K562 (cell line): ENCODE data around the gene DOK3. TPM values are rescaled to one million over a fixed set of nuclear protein-coding genes. Genes with fewer than 3 reads are reported as not detected.

Source experiments
- ATAC-seq: fragments of 200-7000 bp; cut with Tn5 transposase; 3 replicates; pipeline ENCODE4 v1.9.1; 2020; ENCODE audit warnings: moderate library complexity
- BruUV-seq: library from RNA; stranded (reverse); fragments of 400-500 nt; replicated peaks from 2 replicates; lab custom pipeline; 2021; lab: Mats Ljungman, UMichigan
- CTCF ChIA-PET: fragments of 300-600 bp; formaldehyde crosslinking; extraction: SDS; loops from one replicate; lab custom pipeline; 2021; ENCODE audit warnings: low intra/inter-chr PET ratio; lab: Yijun Ruan, JAX
- POLR2A ChIA-PET: fragments of 300-600, 350-650 bp; sonication (Branson Sonifier 250); formaldehyde crosslinking; extraction: SDS; loops from one replicate; lab custom pipeline; 2021; ENCODE audit warnings: antibody characterized with exemption, inconsistent platforms; lab: Yijun Ruan, JAX
- DNase-seq, 4 experiments: peaks; one replicate each; pipeline versions ENCODE4 v3.0.0 to v3.0.0-alpha.2; 2011 to 2018; ENCODE audit warnings: low spot score in 3 of 4, mixed read lengths in 3 of 4; ENCODE audit errors: extremely low read depth in 1 of 4
- FAIRE-seq: peaks from 2 replicates; lab custom pipeline; 2011; peaks lifted over from hg19 to GRCh38; lab: Jason Lieb, UNC
- H2AFZ ChIP-seq: 2 replicates; pipeline ENCODE4 v1.6.0; 2011; ENCODE audit warnings: low read depth, low read length, control low read depth, inconsistent platforms
- H3K27ac ChIP-seq: fragments of 200-600 bp; 3 replicates; pipeline ENCODE4 v1.8.0; 2011; ENCODE audit warnings: low read depth, mild to moderate bottlenecking, control low read depth, inconsistent platforms, low read length, moderate library complexity, mixed read lengths; ENCODE audit errors: extremely low read depth
- H3K27me3 ChIP-seq, 2 experiments: fragments of 300-600 bp in 1 of 2; 2 replicates in 1 of 2; 3 replicates in 1 of 2; pipeline versions ENCODE4 v1.6.0 to v1.8.0; 2011; ENCODE audit warnings: inconsistent platforms in 2 of 2, low read length in 2 of 2, mild to moderate bottlenecking in 1 of 2, mixed read lengths in 1 of 2, moderate library complexity in 1 of 2; ENCODE audit not compliant: control insufficient read depth in 2 of 2, insufficient read depth in 2 of 2
- H3K36me3 ChIP-seq: fragments of 300-600 bp; 3 replicates; pipeline ENCODE4 v1.8.0; 2011; ENCODE audit warnings: mild to moderate bottlenecking, low read length, inconsistent platforms; ENCODE audit not compliant: control insufficient read depth, insufficient read depth
- H3K4me1 ChIP-seq, 2 experiments: fragments of 200-600 bp in 1 of 2; replicated peaks in 1 of 2; 2 replicates in 1 of 2; 3 replicates in 1 of 2; pipeline versions ENCODE4 v1.5.1 to v1.8.0; 2011; ENCODE audit warnings: inconsistent platforms in 2 of 2, low read length in 2 of 2, mild to moderate bottlenecking in 1 of 2, mixed read lengths in 1 of 2, moderate library complexity in 1 of 2; ENCODE audit not compliant: control insufficient read depth in 2 of 2, insufficient read depth in 2 of 2
- H3K4me2 ChIP-seq: 2 replicates; pipeline ENCODE4 v1.6.1; 2011; ENCODE audit warnings: low read length, control low read depth, inconsistent platforms, mixed read lengths; ENCODE audit not compliant: insufficient read depth
- H3K4me3 ChIP-seq: fragments of 200-600 bp; sonication (generic), shearing (Covaris generic); 2 replicates; pipeline ENCODE4 v1.5.1; 2016; ENCODE audit warnings: control low read depth, inconsistent platforms
- H3K79me2 ChIP-seq: fragments of 200-600 bp; 3 replicates; pipeline ENCODE4 v1.8.0; 2011; ENCODE audit warnings: low read length, inconsistent platforms; ENCODE audit not compliant: control insufficient read depth, insufficient read depth
- H3K9ac ChIP-seq, 2 experiments: 2 replicates each; pipeline versions ENCODE4 v1.6.0 to v1.6.1; 2011; ENCODE audit warnings: low read depth in 2 of 2, low read length in 2 of 2, control low read depth in 1 of 2, inconsistent platforms in 1 of 2, mild to moderate bottlenecking in 1 of 2, mixed read lengths in 1 of 2; ENCODE audit not compliant: insufficient read depth in 1 of 2
- H3K9me1 ChIP-seq: one replicate; pipeline ENCODE4 v1.6.0; 2011; ENCODE audit warnings: inconsistent platforms, mild to moderate bottlenecking, low read length, moderate library complexity; ENCODE audit not compliant: control insufficient read depth, insufficient read depth
- H3K9me3 ChIP-seq: replicated peaks from 2 replicates; pipeline ENCODE4 v1.5.1; 2011; ENCODE audit warnings: low read depth, low read length, inconsistent platforms; ENCODE audit not compliant: control insufficient read depth, insufficient read depth
- H4K20me1 ChIP-seq: replicated peaks from 2 replicates; pipeline ENCODE4 v1.6.1; 2011; ENCODE audit warnings: low read length, inconsistent platforms, mixed read lengths; ENCODE audit not compliant: control insufficient read depth, insufficient read depth
- CREB1 ChIP-seq, 2 experiments: sonication (generic) in 1 of 2; formaldehyde crosslinking in 1 of 2; IDR thresholded peaks; 2 replicates each; pipeline versions ENCODE4 v1.6.1 to v1.8.0; 2012 to 2022; ENCODE audit warnings: inconsistent platforms in 1 of 2, mild to moderate bottlenecking in 1 of 2, missing genetic modification reagents in 1 of 2, moderate library complexity in 1 of 2
- DEAF1 ChIP-seq: fragments of 450-650 bp; formaldehyde crosslinking; IDR thresholded peaks from 2 replicates; pipeline ENCODE4 v1.4.0; 2020; ENCODE audit warnings: mild to moderate bottlenecking, moderate library complexity
- EZH2 ChIP-seq: IDR thresholded peaks from 2 replicates; pipeline ENCODE4 v1.6.1; 2012; ENCODE audit warnings: low read depth, mild to moderate bottlenecking, inconsistent platforms, low read length, borderline replicate concordance
- HINFP ChIP-seq: fragments of 450-650 bp; conservative IDR thresholded peaks from 2 replicates; pipeline ENCODE4 v1.6.1; 2016; ENCODE audit warnings: missing genetic modification characterization, low read depth, mild to moderate bottlenecking, control low read depth, missing compliant biosample characterization
- PHF8 ChIP-seq: fragments of 200-600 bp; sonication (generic); IDR thresholded peaks from 2 replicates; pipeline ENCODE4 v1.6.1; 2012; ENCODE audit warnings: mixed run types, mild to moderate bottlenecking, inconsistent platforms, low read length, moderate library complexity, borderline replicate concordance
- UBTF ChIP-seq, 2 experiments: IDR thresholded peaks; 2 replicates each; pipeline ENCODE4 v1.6.1; 2012; ENCODE audit warnings: improper control_type of control experiment in 2 of 2, low read depth in 2 of 2, low read length in 2 of 2, borderline replicate concordance in 1 of 2
- WGBS: fragments of 100-300 bp; shearing (Covaris generic); methylation state at CpG from one replicate; pipeline ENCODE4 v1.1.6; 2016; ENCODE audit warnings: low coverage, mixed read lengths; ENCODE audit not compliant: insufficient coverage; ENCODE audit errors: missing lambda C conversion rate; 5-methylcytosine and 5-hydroxymethylcytosine counted together
- in situ Hi-C: fragments of 300-500 bp; cut with MboI; formaldehyde crosslinking; loops from 4 replicates; pipeline ENCODE4 v1.15.0; 2018; ENCODE audit warnings: inconsistent platforms, mixed read lengths
- intact Hi-C: fragments of 100-400 bp; cut with micrococcal nuclease; formaldehyde crosslinking; loops from 2 replicates; pipeline ENCODE4 v1.14.2; 2022
- polyA plus RNA-seq, 8 experiments: library from polyadenylated mRNA; depleted of rRNA in 4 of 8; stranded (reverse) in 5 of 8; unstranded in 3 of 8; fragments of >200 nt; fragmentation: Nextera tagmentation in 2 of 8; fragmentation: Illumina TruSeq in 1 of 8; extraction: Ambion mirVana in 2 of 8; extraction: Trizol in 1 of 8; gene quantifications; 2 replicates each; pipeline versions ENCODE4 v1.2.1 to v1.2.3, GENCODE V29; 2011 to 2014; ENCODE audit warnings: inconsistent platforms in 1 of 8, missing spikeins in 1 of 8
- total RNA-seq, 7 experiments: library from RNA; depleted of rRNA in 6 of 7; stranded (reverse); fragments of >200 nt in 6 of 7; fragmentation: Illumina TruSeq in 2 of 7; extraction: Trizol in 2 of 7; gene quantifications; 2 replicates each; pipeline versions ENCODE4 v1.2.1 to v1.2.3, GENCODE V29; 2011 to 2021; ENCODE audit warnings: low replicate concordance in 1 of 7

Gene DOK3
- total and polyA plus RNA-seq, 9 of the 15 experiments (the other 6 are each of a cell fraction or from before 2014, with no cell fraction given), result 1.3 to 23.0 (median 8.0) TPM

- H3K27ac ChIP-seq, result peak overlapping the region; percentile 62
- POLR2A ChIA-PET, result interaction anchor here (0.6 to 1.3 kb wide), 2 partner anchors 9 to 12 kb away, joined by 3 to 5 read pairs; no protein-coding TSS in a partner anchor
- FAIRE-seq (no peak), DNase-seq (peak; percentile 29 to 80 (median 72)), ATAC-seq (peak; percentile 60)
- peak overlapping the region; percentile 76 for H3K4me2 ChIP-seq
- intact Hi-C loops (loop anchor here (2.0 kb wide), 1 partner anchor 57 kb away; the partner anchor contains the start of gene PDLIM7), in situ Hi-C loops (no loop called here)
- H3K9ac ChIP-seq, result peak overlapping the region; percentile 75 to 94
- H3K27me3 ChIP-seq, result no peaks in the 10 kb centered on the region
- H3K4me3 ChIP-seq, result peak overlapping the region; percentile 83
- CTCF ChIA-PET, result interaction anchor here (0.7 kb wide), 1 partner anchor 562 kb away, joined by 3 read pairs; no protein-coding TSS in a partner anchor
- H3K9me3 ChIP-seq, result no peaks in the 10 kb centered on the region
- no peaks in the 10 kb centered on the region for H3K9me1 ChIP-seq
- WGBS, result under 1% methylated on average over 37 of the region's 72 CpGs
- H3K36me3 ChIP-seq, result peaks cover 33% of the 10 kb centered on the region
- BruUV-seq, result no TSS peak
- peaks cover 43% of the 10 kb centered on the region for H3K79me2 ChIP-seq
- H2AFZ ChIP-seq, result peak overlapping the region; percentile 23; the same call in 1 of the 2 replicates
- H3K4me1 ChIP-seq, result peaks cover 18 to 35% of the 10 kb centered on the region in 2 experiments
- peaks cover 17% of the 10 kb centered on the region for H4K20me1 ChIP-seq
- TF ChIP-seq HINFP (tag), result peak; percentile 91
- TF ChIP-seq UBTF (IDR thresholded peaks at IDR 0.05; ENCODE audit: borderline replicate concordance in 1 of 2, low read depth in 2 of 2, low read length in 2 of 2), result 0 out of 4 replicates have a peak, but pooled peaks of 1 of the 2 experiments have one; percentile 24
- TF ChIP-seq DEAF1 (CRISPR knock-in tag), result no peak
- no peak for TF ChIP-seq EZH2
- TF ChIP-seq PHF8, result peak; percentile 56; the same call in 1 of the 2 replicates
- no peak for TF ChIP-seq CREB1 (IDR thresholded peaks at IDR 0.05)
- TF ChIP-seq CREB1 (CRISPR knock-in tag; IDR thresholded peaks at IDR 0.05), result 0 out of 2 replicates have a peak, but pooled peaks have one; percentile 44
Measured at GRCh38 chr5:177553671-177554429, 44.2 kb upstream of the DOK3 start.
